Measurements from ENCODE around the gene CD40. TPM values are rescaled to one million over a fixed set of nuclear protein-coding genes. Genes with fewer than 3 reads are reported as not detected.

Gene CD40
- total and polyA plus RNA-seq, 2 of the 8 experiments (the other 6 are each of a cell fraction or from before 2014, with no cell fraction given), result 14.5 to 18.8 TPM

GRCh38 chr20:46073024-46073423 lies 45.1 kb upstream of the CD40 start:
- Histone ChIP-seq H4K8ac (ENCODE audit: extremely low read depth, insufficient read depth, low read length) (no peak overlapping the region), H2BK20ac (ENCODE audit: low read length) (no peak overlapping the region), H3K23me2 (ENCODE audit: low read depth, low read length) (no peaks in the 10 kb centered on the region; the same call in 1 of the 2 replicates), H2BK15ac (ENCODE audit: low read length) (no peak overlapping the region), H3K4ac (replicated peaks; ENCODE audit: insufficient read length, low read depth, low read length) (no peak overlapping the region), H3K79me2 (ENCODE audit: control insufficient read depth in 1 of 2, insufficient read depth in 2 of 2, low read length in 2 of 2) (peaks cover 0 to 15% of the 10 kb centered on the region in 2 experiments; a peak in 1 of 4 replicates), H2AK5ac (ENCODE audit: low read depth, low read length) (peak overlapping the region; percentile 82; the same call in 1 of the 2 replicates), H3K14ac (ENCODE audit: insufficient read length) (no peak overlapping the region), H3K27ac (ENCODE audit: low read depth, low read length) (no peak overlapping the region), H4K91ac (replicated peaks; ENCODE audit: insufficient read length, low read length) (no peak overlapping the region), H3K9ac (replicated peaks in 1 of 4; ENCODE audit: extremely low read depth in 1 of 4, low read depth in 3 of 4, low read length in 3 of 4) (no peak overlapping the region), H2AFZ (ENCODE audit: low read length) (no peak overlapping the region), H3K9me3 (ENCODE audit: insufficient read depth in 2 of 2, low read depth in 1 of 2, low read length in 1 of 2) (no peaks in the 10 kb centered on the region), H2BK120ac (replicated peaks; ENCODE audit: low read depth, low read length) (no peak overlapping the region), H3K23ac (ENCODE audit: insufficient read length) (no peak overlapping the region), H3K56ac (replicated peaks; ENCODE audit: insufficient read length, low read depth, low read length) (no peak overlapping the region), H3K27me3 (replicated peaks in 1 of 4; ENCODE audit: control insufficient read depth in 3 of 4, extremely low read depth in 1 of 4, insufficient read depth in 3 of 4, low read length in 3 of 4) (no peaks in the 10 kb centered on the region), H3K4me1 (replicated peaks in 1 of 4; ENCODE audit: control insufficient read depth in 3 of 4, insufficient read depth in 4 of 4, low read length in 3 of 4) (peaks cover 7 to 16% (median 8%) of the 10 kb centered on the region in 4 experiments; a peak in 6 of 7 replicates), H3K36me3 (ENCODE audit: control insufficient read depth in 2 of 4, insufficient read depth in 4 of 4, low read length in 3 of 4) (peaks cover 0 to 26% (median 12%) of the 10 kb centered on the region in 4 experiments; a peak in 3 of 8 replicates), H3K4me3 (ENCODE audit: extremely low read depth in 1 of 4, insufficient read depth in 2 of 4, low read depth in 3 of 4, low read length in 4 of 4) (no peak overlapping the region), H2BK5ac (ENCODE audit: low read depth, low read length) (no peak overlapping the region), H4K20me1 (replicated peaks in 1 of 2; ENCODE audit: control insufficient read depth in 1 of 2, insufficient read depth in 2 of 2, low read length in 2 of 2) (peaks cover 0 to 11% of the 10 kb centered on the region in 2 experiments), H3K79me1 (ENCODE audit: low read depth, low read length) (no peaks in the 10 kb centered on the region; the same call in 1 of the 2 replicates), H3K4me2 (ENCODE audit: insufficient read depth in 1 of 2, low read depth in 2 of 2, low read length in 2 of 2) (0 out of 4 replicates have a peak overlapping the region, but pooled peaks of 1 of the 2 experiments have one; percentile 51), H3K18ac (ENCODE audit: extremely low read depth, low read length) (no peak overlapping the region), H2BK12ac (ENCODE audit: low read depth, low read length) (no peak overlapping the region), H4K5ac (ENCODE audit: insufficient read length, low read depth, low read length) (no peak overlapping the region)
- DNase-seq (ENCODE audit: low read depth in 1 of 2, low spot score in 2 of 2), result no peak
- CTCF ChIA-PET (ENCODE audit: partially characterized antibody), result interaction anchor here (1.0 to 3.5 kb wide), 3 partner anchors 15 to 276 kb away, joined by 3 to 11 read pairs (median 5); no protein-coding TSS in a partner anchor
- no peak for FAIRE-seq
- POLR2A ChIA-PET (ENCODE audit: partially characterized antibody), result interaction anchor here (1.0 to 1.6 kb wide), 3 partner anchors 10 to 15 kb away, joined by 3 to 7 read pairs (median 3); no protein-coding TSS in a partner anchor
- TF ChIP-seq KDM5A (IDR thresholded peaks at IDR 0.05; ENCODE audit: low read length), result no peak
- TF ChIP-seq JUN (IDR thresholded peaks at IDR 0.05; ENCODE audit: low read depth, low read length), result no peak
- no peak for TF ChIP-seq CREB1 (IDR thresholded peaks at IDR 0.05)
- TF ChIP-seq NANOG (IDR thresholded peaks at IDR 0.05; ENCODE audit: insufficient read depth, low read depth, low read length, poor library complexity, severe bottlenecking), result no peak
- no peak for TF ChIP-seq TBP (IDR thresholded peaks at IDR 0.05; ENCODE audit: low read depth, low read length)
- WGBS, 2 experiments (ENCODE audit: extremely low coverage in 1 of 2, insufficient coverage in 1 of 2, insufficient read length in 1 of 2, insufficient replicate concordance in 2 of 2, low coverage in 1 of 2, low lambda C conversion rate in 2 of 2, missing lambda C conversion rate in 1 of 2), result 92% methylated on average over 4 of the region's 4 CpGs; no CpG with 5 or more reads in 1 of the 2 experiments

All from H1 (cell line).